HepG2 (cell line): Measurements from ENCODE around the gene RAB32. TPM values are rescaled to one million over a fixed set of nuclear protein-coding genes. Genes with fewer than 3 reads are reported as not detected.

Experiments used
- ATAC-seq: fragments of 200-7000 bp; cut with Tn5 transposase; 3 replicates; pipeline ENCODE4 v1.9.1; 2020; ENCODE audit warnings: mild to moderate bottlenecking, moderate library complexity
- BruUV-seq: library from RNA; stranded (reverse); fragments of 400-500 nt; replicated peaks from 2 replicates; lab custom pipeline; 2021; lab: Mats Ljungman, UMichigan
- CTCF ChIA-PET: fragments of 300-600 bp; formaldehyde crosslinking; extraction: SDS; loops from one replicate; lab custom pipeline; 2021; ENCODE audit warnings: low total read pairs, inconsistent platforms, low intra/inter-chr PET ratio; lab: Yijun Ruan, JAX
- POLR2A ChIA-PET: fragments of 350-600 bp; sonication (Branson Sonifier 250); formaldehyde crosslinking; loops from one replicate; lab custom pipeline; 2020; ENCODE audit warnings: antibody characterized with exemption, inconsistent platforms; lab: Yijun Ruan, JAX
- DNase-seq: peaks from one replicate; pipeline ENCODE4 v3.0.0-alpha.2; 2015; ENCODE audit warnings: low spot score
- FAIRE-seq: peaks from 3 replicates; lab custom pipeline; 2011; peaks lifted over from hg19 to GRCh38; lab: Jason Lieb, UNC
- H2AFZ ChIP-seq: one replicate; pipeline ENCODE4 v1.6.1; 2011; ENCODE audit warnings: low read length, inconsistent platforms
- H3K27ac ChIP-seq: fragments of 300-600 bp; 3 replicates; pipeline ENCODE4 v1.8.0; 2011; ENCODE audit warnings: mixed run types, mild to moderate bottlenecking, mixed read lengths, low read length, inconsistent platforms; ENCODE audit not compliant: insufficient read depth; ENCODE audit errors: extremely low read length
- H3K27me3 ChIP-seq, 2 experiments: fragments of 200-600 bp in 1 of 2; 2 replicates in 1 of 2; 3 replicates in 1 of 2; pipeline versions ENCODE4 v1.6.0 to v1.8.0; 2011; ENCODE audit warnings: low read length in 2 of 2, mild to moderate bottlenecking in 2 of 2, moderate library complexity in 2 of 2, inconsistent platforms in 1 of 2; ENCODE audit not compliant: insufficient read depth in 2 of 2, control insufficient read depth in 1 of 2
- H3K36me3 ChIP-seq, 2 experiments: fragments of 200-600 bp in 1 of 2; replicated peaks in 1 of 2; 2 replicates in 1 of 2; 3 replicates in 1 of 2; pipeline versions ENCODE4 v1.5.1 to v1.8.0; 2011; ENCODE audit warnings: low read length in 2 of 2, inconsistent platforms in 1 of 2; ENCODE audit not compliant: insufficient read depth in 2 of 2, control insufficient read depth in 1 of 2
- H3K4me1 ChIP-seq: 2 replicates; pipeline ENCODE4 v1.5.1; 2012; ENCODE audit warnings: low read length, inconsistent platforms; ENCODE audit not compliant: insufficient read depth
- H3K4me2 ChIP-seq: 2 replicates; pipeline ENCODE4 v1.6.0; 2011; ENCODE audit warnings: low read depth, low read length, inconsistent platforms
- H3K4me3 ChIP-seq, 3 experiments: fragments of 200-600 bp in 1 of 3; sonication (generic), shearing (Covaris generic) in 1 of 3; replicated peaks in 1 of 3; 2 replicates each; pipeline ENCODE4 v1.5.1; 2011 to 2016; ENCODE audit warnings: low read length in 3 of 3, inconsistent platforms in 2 of 3, low read depth in 2 of 3, mild to moderate bottlenecking in 2 of 3, control low read depth in 1 of 3, mixed read lengths in 1 of 3; ENCODE audit not compliant: insufficient read depth in 1 of 3
- H3K79me2 ChIP-seq: one replicate; pipeline ENCODE4 v1.6.1; 2011; ENCODE audit warnings: low read length, inconsistent platforms; ENCODE audit not compliant: insufficient read depth
- H3K9ac ChIP-seq: 2 replicates; pipeline ENCODE4 v1.6.0; 2011; ENCODE audit warnings: mild to moderate bottlenecking, low read depth, low read length, inconsistent platforms; ENCODE audit not compliant: insufficient read depth
- H3K9me3 ChIP-seq: 2 replicates; pipeline ENCODE4 v1.5.1; 2012; ENCODE audit warnings: mild to moderate bottlenecking, low read length
- H4K20me1 ChIP-seq: 2 replicates; pipeline ENCODE4 v1.6.0; 2011; ENCODE audit warnings: inconsistent platforms, mild to moderate bottlenecking, low read length, moderate library complexity; ENCODE audit not compliant: insufficient read depth
- MAFK ChIP-seq, 2 experiments: IDR thresholded peaks in 1 of 2; conservative IDR thresholded peaks in 1 of 2; 2 replicates each; pipeline ENCODE4 v1.6.1; 2011; ENCODE audit warnings: improper control_type of control experiment in 2 of 2, low read length in 2 of 2
- NCOA2 ChIP-seq: sonication (generic); formaldehyde crosslinking; IDR thresholded peaks from 2 replicates; pipeline ENCODE4 v1.8.0; 2022; ENCODE audit warnings: inconsistent platforms
- RAD51 ChIP-seq: fragments of 450-650 bp; IDR thresholded peaks from 2 replicates; pipeline ENCODE4 v1.6.1; 2016; ENCODE audit warnings: borderline replicate concordance
- SOX5 ChIP-seq: IDR thresholded peaks from 2 replicates; pipeline ENCODE4 v1.6.1; 2016; ENCODE audit warnings: borderline replicate concordance
- SP1 ChIP-seq, 2 experiments: fragments of 450-650 bp in 1 of 2; sonication (generic) in 1 of 2; formaldehyde crosslinking in 1 of 2; IDR thresholded peaks; 2 replicates each; pipeline versions ENCODE4 v1.4.0 to v1.6.1; 2016 to 2020; ENCODE audit warnings: missing genetic modification reagents in 1 of 2
- ZNF207 ChIP-seq: fragments of 450-650 bp; IDR thresholded peaks from 2 replicates; pipeline ENCODE4 v1.6.1; 2016; ENCODE audit warnings: antibody characterized with exemption, borderline replicate concordance
- ZNF274 ChIP-seq: sonication (generic); formaldehyde crosslinking; IDR thresholded peaks from 2 replicates; pipeline ENCODE4 v1.5.1; 2020; ENCODE audit warnings: mild to moderate bottlenecking, missing genetic modification reagents
- ZNF282 ChIP-seq: fragments of 450-650 bp; IDR thresholded peaks from 2 replicates; pipeline ENCODE4 v1.6.1; 2018; ENCODE audit not compliant: partially characterized antibody
- ZNF530 ChIP-seq: sonication (generic); formaldehyde crosslinking; IDR thresholded peaks from 2 replicates; pipeline ENCODE4 v1.5.0; 2020; ENCODE audit warnings: low read depth, mild to moderate bottlenecking, missing genetic modification reagents
- ZNF619 ChIP-seq: sonication (generic); formaldehyde crosslinking; IDR thresholded peaks from 2 replicates; pipeline ENCODE4 v1.4.0; 2020; ENCODE audit warnings: mild to moderate bottlenecking, missing genetic modification reagents
- WGBS: methylation state at CpG from one replicate; pipeline ENCODE4 v1.1.6; 2017; ENCODE audit warnings: low lambda C conversion rate; 5-methylcytosine and 5-hydroxymethylcytosine counted together
- in situ Hi-C: cut with HindIII; loops from 2 replicates; pipeline ENCODE4 v1.10.0; 2017; ENCODE audit warnings: low pct_unique_long_range_greater_than_20kb; ENCODE audit not compliant: extremely low pct_ligation_motif_present
- intact Hi-C: fragments of 100-400 bp; cut with micrococcal nuclease; formaldehyde crosslinking; loops from one replicate; pipeline ENCODE4 v1.10.0; 2022; ENCODE audit not compliant: unreplicated experiment
- polyA plus RNA-seq, 8 experiments: library from polyadenylated mRNA; depleted of rRNA in 3 of 8; stranded (reverse) in 7 of 8; unstranded in 1 of 8; fragments of >200 nt; fragmentation: Illumina TruSeq in 4 of 8; extraction: Trizol in 4 of 8; gene quantifications; 2 replicates each; pipeline versions ENCODE4 v1.2.1 to v1.2.3, GENCODE V29; 2011 to 2016; ENCODE audit warnings: low read depth in 4 of 8, missing spikeins in 1 of 8, mixed read lengths in 1 of 8; ENCODE audit not compliant: insufficient read depth in 1 of 8
- total RNA-seq, 5 experiments: library from RNA; depleted of rRNA; stranded (reverse); fragments of >200 nt; fragmentation: Illumina TruSeq; extraction: Trizol; gene quantifications; 2 replicates each; pipeline ENCODE4 v1.2.3, GENCODE V29; 2016; ENCODE audit warnings: low read depth in 1 of 5
- TF ChIP-seq, protein P1 (sequence below): sonication (generic); formaldehyde crosslinking; IDR thresholded peaks from 2 replicates; pipeline ENCODE4 v1.8.0; 2022; ENCODE audit warnings: missing genetic modification reagents, low read depth, mild to moderate bottlenecking, borderline replicate concordance
- TF ChIP-seq, protein P2 (sequence below): sonication (generic); formaldehyde crosslinking; conservative IDR thresholded peaks from 2 replicates; pipeline ENCODE4 v1.4.0; 2020; ENCODE audit warnings: missing genetic modification reagents

The RAB32 gene
- total and polyA plus RNA-seq, 2 of the 13 experiments (the other 11 are each of a cell fraction or from before 2014, with no cell fraction given), result 43.7 to 93.9 TPM

DNA sequence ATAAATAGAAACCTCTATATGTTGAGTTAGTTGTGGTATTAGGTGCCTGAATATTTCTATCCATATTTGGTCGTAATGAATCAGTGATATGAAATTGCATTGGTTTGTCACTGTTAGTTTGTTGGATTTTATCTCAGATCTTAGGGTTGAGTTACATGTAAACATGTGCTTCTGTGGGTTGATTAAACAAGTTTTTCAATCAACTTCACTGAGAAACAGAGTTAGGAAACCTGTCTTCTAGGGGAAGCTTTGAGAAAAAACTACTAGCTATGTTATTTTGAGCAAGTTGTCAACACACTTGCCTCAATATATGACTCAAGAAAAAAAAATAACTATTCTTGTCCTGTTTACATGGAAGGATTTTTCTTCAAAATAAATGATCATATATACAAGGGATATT is 40.3 kb downstream of the RAB32 start:
- no peak for TF ChIP-seq ZNF282
- TF ChIP-seq, protein P1, sequence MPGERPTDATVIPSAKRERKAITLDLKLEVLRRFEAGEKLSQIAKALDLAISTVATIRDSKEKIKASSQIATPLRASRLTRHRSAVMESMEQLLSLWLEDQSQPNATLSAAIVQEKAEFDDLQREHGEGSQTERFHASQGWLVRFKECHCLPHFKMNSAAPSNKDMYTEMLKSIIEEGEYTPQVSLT, result no peak
- no peak for TF ChIP-seq ZNF619 (CRISPR knock-in tag)
- TF ChIP-seq NCOA2, result no peak
- TF ChIP-seq, protein P2, sequence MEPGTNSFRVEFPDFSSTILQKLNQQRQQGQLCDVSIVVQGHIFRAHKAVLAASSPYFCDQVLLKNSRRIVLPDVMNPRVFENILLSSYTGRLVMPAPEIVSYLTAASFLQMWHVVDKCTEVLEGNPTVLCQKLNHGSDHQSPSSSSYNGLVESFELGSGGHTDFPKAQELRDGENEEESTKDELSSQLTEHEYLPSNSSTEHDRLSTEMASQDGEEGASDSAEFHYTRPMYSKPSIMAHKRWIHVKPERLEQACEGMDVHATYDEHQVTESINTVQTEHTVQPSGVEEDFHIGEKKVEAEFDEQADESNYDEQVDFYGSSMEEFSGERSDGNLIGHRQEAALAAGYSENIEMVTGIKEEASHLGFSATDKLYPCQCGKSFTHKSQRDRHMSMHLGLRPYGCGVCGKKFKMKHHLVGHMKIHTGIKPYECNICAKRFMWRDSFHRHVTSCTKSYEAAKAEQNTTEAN (CRISPR knock-in tag), result no peak
- no peak for TF ChIP-seq MAFK (conservative IDR thresholded peaks at IDR 0.05 in 1 of 2, IDR thresholded peaks at IDR 0.05 in 1 of 2; ENCODE audit: low read length in 2 of 2)
- TF ChIP-seq ZNF207, result no peak
- TF ChIP-seq RAD51, result no peak
- TF ChIP-seq SOX5 (CRISPR knock-in tag), result no peak
- no peak for TF ChIP-seq ZNF274 (CRISPR knock-in tag)
- TF ChIP-seq SP1 (IDR thresholded peaks at IDR 0.05), result no peak
- no peak for TF ChIP-seq SP1 (CRISPR knock-in tag; IDR thresholded peaks at IDR 0.05)
- TF ChIP-seq ZNF530 (CRISPR knock-in tag), result no peak
- no peak for FAIRE-seq
- WGBS, result 0% methylated on average over 1 of the region's 1 CpG
- Histone ChIP-seq H2AFZ (no peak overlapping the region), H3K4me3 (no peak overlapping the region), H3K9ac (no peak overlapping the region), H3K4me2 (no peak overlapping the region), H3K36me3 (no peaks in the 10 kb centered on the region), H3K79me2 (no peaks in the 10 kb centered on the region), H3K27me3 (no peaks in the 10 kb centered on the region), H3K4me1 (no peaks in the 10 kb centered on the region), H4K20me1 (no peaks in the 10 kb centered on the region), H3K9me3 (no peaks in the 10 kb centered on the region), H3K27ac (no peak overlapping the region)
- no peak for ATAC-seq
- no TSS peak for BruUV-seq
- POLR2A ChIA-PET, result interaction anchor here (0.8 kb wide), 1 partner anchor 40 kb away, joined by 3 read pairs; no protein-coding TSS in a partner anchor
- DNase-seq, result no peak
- CTCF ChIA-PET, result no interaction called here
- intact Hi-C loops, result no loop called here
- in situ Hi-C loops, result no loop called here
